Germinal center (tissue), 1 donor: ENCODE measurements around the gene ADGRL1.
A peak's percentile ranks its signal among the peaks of the same experiment; 100 is the strongest.

ENCODE experiments used
- DNase-seq: peaks from one replicate; pipeline ENCODE4 v3.0.0; 2012; ENCODE audit warnings: mixed read lengths, low spot score

ADGRL1 gene

DNA sequence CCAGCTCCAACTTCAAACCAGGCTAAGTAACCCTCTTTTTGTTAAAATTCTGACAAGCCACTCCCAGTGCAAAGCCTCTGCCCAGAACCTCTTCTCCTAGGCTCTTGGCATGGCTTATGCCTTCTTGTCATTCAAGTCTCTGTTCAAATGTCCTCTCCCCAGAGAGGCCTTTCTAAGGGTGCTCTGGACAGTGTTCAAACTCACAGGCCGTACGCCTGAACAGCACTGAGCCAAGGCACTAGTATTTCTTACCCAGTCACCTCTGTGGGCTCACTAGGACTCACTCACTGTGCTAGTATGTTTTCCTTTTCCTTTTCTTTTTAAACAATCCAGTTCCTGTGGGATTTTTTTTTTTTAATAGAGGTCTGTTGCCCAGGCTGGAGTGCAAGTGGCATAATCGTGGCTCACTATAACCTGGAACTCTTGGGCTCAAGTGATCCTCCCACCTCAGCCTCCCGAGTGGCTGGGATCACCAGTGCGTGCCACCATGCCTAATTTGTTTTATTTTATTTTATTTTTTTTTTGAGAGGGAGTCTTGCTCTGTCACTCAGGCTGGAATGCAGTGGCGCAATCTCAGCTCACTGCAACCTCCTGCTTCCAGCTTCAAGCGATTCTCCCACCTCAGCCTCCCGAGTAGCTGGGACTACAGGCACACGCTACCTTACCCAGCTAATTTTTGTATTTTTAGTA is 67.2 kb downstream of the ADGRL1 start:
- no peak for DNase-seq

DNA sequence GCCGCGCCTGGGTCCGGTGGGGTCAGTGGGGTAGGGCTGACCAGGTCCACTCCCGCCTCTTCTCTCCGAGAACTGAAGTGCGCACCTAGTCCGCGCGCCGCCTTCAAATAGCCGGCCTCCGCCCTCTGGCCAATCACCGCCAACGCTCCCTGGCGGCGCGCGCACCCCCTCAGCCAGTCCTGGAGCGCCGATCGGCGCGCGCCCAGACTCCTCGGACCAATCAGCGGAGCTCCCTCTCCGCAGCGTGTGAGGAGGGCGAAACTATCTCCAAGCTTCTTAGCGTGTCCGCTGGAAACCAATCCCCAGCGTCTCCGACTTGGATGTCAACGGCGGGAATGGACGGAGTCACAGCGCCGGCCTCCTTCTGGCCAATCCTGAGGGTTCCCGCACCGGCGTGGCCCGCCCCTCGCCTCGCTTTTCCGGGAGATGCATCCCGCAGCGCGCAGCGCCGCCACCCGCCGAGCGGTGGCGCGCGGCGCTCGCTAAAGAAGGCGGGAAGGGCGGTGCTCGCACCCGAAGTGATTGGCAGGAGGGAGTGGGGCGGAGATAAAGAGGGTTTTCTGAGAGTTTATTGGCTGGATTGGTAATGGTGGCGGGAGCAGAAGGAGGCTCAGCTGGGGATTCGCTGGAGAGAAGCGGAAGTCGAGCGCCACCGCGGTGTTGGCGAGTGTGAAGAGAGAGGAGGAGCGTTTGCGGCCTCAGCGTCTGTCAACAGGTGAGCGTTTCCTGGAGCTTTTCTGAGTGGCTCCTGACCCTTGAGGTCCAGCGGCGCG is 69.3 kb downstream of the ADGRL1 start, which contains the start of gene ASF1B:
Gene ASF1B, minus strand, starts transcription at position 81 of the 773 bp plus-strand sequence. CDS start 133 bp downstream, outside the sequence.
- peak; percentile 99 for DNase-seq

DNA sequence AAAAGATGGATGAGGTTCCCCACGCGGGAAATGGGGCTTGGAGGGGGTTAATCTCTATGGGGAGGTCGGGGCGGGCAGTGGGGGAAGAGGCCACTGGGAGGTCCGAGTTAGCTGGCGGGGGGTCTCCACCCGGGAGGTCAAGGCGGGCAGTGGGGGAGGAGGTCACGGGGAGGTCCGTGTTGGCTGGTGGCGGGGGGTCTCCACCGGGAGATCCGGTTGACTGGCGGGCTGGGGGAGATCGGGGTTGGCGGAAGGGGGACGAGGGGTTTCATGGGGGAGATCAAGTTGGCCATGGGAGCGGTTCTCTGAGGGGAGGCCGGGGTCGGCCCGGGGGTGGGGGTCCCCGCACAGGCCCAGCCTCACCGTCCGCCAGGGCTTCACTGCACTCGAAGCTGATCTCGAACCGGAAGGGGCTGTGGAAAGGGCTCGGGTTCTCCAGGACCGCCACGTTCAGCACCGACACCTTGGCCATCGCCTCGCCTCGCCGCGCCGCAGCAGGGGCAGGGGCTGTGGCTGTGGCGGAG is 69.9 kb downstream of the ADGRL1 start:
- no peak for DNase-seq

- DNase-seq: no peak
These were observed 70.6 kb downstream of the ADGRL1 start for GRCh38 chr19:14135355-14135754.

GRCh38 chr19:14127929-14128509 is 78.0 kb downstream of the ADGRL1 start:
- DNase-seq: no peak

DNA sequence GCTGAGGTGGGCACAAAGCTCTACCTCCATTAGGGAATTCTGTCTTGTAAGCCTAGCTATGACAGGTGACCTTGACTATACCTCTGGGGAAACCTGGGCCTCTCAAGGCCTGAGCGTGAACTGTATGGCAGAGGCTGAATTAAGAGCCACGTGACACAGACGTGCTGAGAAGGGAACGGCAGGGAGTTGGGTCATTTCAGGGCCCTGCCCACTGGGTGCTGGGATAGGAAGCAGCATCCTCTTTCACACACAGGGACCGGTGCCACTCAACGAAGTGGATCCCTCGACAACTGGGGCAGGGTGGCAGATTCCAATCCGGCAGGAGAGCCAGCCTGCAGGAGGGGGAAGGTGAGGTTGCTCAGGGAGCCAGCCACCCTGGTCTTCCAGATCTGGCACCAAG is 78.8 kb downstream of the ADGRL1 start:
- DNase-seq: no peak

- DNase-seq: no peak
These were observed 83.0 kb downstream of the ADGRL1 start for GRCh38 chr19:14122924-14123323.

DNA sequence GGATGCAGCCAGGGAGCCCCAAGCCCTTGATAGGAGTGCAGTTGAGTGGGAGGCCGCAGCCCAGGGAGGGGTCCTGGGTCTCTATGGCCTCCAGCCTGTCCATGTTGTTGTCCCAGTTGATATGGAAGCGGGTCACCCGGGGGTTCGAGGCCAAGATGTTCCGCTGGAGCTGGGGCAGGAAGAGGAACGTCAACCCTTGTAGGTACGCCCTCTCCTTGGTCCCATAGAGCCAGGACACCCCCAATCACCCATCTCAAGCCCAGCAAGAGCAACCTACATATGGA is 85.5 kb downstream of the ADGRL1 start:
- DNase-seq: no peak

DNA sequence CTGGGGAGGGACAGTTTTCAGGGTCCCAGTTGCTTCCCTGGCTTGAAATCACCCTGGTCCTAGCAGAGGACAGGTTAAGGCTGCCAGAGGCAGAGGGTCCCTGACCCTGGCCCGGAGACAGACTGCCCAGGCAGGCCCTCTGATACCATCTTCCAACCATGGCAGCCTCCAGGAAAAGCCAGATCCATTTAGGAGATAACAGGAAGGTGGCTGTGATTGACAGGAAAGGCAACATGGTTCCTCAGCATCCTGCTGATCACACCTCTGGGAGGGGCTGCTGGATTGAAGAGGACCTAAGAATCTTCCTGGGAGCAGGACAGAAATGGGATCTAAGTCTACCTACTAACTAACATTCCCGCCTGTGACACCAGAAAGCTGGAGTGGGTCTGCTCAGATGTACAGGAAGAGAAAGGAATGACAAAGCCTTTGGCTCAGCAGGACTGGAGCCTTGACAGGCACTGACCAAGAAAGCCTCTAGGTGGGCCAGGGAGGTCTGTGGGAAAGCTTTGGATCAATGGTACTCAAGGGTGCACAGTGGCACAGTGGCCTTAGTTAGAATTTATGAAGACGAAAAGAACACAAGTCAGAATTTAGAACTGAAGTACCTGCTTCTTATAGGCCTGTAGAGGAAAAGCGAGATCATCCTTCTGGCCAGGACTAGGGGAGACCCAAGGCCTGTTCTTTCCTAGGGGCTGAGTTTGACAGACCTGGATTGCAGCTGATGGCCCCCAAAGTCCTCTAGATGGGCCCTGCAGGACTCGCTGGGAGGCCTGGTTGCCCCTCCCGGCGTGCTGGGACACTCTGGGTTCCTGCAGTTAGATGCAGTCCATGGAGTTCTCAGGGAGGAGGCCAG is 86.1 kb downstream of the ADGRL1 start:
- DNase-seq: no peak

DNA sequence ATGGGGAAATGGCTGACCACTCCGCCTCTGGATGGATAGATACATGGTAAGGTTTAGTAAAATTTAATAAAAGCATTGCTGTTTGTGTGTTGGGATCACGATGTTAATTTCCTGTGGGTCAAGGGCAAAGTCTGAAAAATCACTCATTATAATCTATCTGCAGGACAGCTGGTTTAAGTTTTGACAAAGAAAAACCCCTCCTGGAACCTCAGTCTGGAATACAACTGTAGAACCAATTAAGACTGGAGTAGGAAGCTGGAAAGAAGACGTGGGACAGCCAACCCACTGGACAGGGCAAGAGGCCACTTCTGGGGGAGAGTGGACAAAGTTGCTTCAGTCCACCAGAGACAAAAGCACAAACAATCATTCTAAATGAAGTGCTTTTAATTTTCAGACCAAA is 86.8 kb downstream of the ADGRL1 start:
- no peak for DNase-seq

DNA sequence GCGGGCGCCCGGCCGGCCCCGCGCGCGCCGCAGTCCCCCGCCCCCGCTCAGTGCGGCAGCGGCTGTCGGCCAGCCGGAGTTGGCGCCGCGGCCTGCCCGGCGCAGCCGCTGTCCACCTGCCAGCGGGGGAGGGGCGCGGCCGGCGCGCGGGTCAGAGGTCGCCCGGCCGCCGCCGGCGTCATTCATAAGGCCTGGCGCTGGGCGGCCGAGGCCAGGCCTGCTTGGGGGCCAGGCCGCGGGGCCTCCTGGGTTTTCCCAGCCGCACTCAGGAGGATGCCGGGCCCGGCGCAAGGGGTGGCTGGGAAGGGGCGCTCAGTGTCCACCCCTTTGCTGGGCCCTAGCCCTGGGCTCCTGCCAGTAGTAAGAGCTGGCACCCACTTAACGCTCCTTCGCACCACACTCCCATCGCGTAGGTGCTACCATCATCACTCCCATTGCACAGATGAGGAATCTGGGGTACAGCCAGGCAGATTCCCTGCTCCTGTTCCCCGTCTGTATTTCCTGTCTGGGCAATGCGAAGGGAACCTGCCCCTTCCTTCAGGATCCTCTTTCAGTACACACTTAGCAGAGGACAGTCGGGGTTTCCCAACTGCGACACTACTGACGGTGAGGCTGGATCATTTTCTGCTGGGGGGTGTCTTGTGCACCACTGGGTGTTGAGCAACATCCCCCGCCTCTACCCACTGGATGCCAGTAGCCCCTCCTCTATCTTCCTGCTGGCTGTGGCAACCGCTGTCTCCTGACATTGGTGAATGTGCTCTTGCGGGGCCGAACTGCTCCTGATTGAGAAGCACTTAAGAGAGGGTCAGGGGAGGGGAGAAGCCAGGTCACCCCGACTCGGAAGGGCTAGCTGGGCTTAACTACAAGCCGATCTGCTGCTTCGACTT is 87.6 kb downstream of the ADGRL1 start:
- DNase-seq: peak; percentile 31

- peak; percentile 99 for DNase-seq
These were observed 88.3 kb downstream of the ADGRL1 start, which contains the start of gene PRKACA for GRCh38 chr19:14117668-14118164. PRKACA (minus strand) TSS chr19:14117762; CDS start chr19:14117547, 215 bp downstream.

GRCh38 chr19:14116918-14117578 is 88.9 kb downstream of the ADGRL1 start:
- DNase-seq: peak; percentile 24

GRCh38 chr19:14116525-14116917 is 89.4 kb downstream of the ADGRL1 start:
- no peak for DNase-seq

DNA sequence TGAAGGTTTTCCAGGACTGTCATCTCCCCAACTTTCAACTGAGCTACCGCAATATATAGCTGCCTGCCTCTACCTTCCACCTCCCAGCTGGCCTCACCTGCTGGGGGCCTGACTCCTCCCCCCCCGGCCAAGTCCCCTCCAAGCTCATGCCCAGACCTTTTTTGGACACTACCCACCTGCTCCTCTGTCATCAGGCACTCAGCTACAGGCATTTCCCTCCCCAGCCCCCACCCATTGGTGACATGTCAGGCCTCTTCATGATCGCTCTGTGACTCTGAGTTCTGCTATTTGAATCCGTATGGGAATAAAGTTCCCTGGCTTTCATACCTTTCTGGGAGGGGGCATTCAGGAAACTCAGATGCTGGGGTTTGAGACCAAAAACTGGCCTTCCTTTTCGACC is 90.2 kb downstream of the ADGRL1 start:
- no peak for DNase-seq

DNA sequence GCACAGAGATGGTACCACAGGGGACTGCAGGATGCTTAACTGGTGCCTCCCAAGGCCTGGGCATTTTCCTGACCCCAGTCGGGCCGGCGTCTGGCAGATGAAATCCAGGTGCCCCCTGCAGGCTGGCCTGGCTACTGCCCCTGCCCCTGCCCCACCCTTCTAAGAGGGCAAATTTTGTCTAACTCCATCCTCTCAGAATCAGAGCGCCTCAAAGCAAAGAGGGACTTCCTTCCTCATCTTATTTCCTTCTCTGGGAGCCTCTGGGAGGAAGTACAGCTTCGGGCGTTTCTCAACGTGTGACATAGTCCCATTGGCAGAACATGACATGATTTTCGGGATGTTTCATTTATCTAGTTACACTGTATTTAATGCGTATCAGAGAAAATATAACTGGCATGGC is 91.1 kb downstream of the ADGRL1 start:
- DNase-seq: peak; percentile 54

GRCh38 chr19:14114439-14114838 is 91.5 kb downstream of the ADGRL1 start:
- no peak for DNase-seq

DNA sequence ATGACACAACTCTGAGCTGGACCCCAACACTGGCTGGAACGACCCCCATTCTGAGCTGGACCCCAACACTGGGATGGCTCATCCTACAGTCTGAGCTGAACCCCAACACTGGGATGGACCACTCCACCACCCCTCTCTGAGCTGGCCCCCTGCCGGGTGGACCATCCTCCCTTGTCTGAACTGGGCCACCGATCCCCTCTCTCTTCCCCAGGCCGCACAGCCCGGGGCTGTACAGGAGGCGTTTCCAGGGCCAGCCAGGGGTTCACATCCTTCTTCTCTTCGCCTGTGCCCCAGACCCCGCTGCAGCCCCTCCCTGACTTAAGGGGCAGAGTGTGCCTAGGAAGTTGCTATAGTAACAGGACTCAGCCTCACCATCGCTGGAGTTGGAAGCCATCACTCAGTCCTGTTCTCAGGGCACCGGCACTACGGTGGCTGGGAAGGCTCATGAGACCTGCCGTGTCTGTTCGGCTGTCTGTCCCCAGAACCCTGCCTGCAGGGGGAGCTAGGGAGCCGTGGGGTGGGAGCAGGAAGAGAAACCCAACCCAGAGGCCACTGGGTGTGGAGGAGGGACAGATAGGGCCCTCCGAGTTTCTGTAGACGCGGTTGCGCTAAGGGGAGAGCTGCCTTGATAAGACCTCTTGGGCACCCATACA is 92.1 kb downstream of the ADGRL1 start:
- DNase-seq: no peak

DNA sequence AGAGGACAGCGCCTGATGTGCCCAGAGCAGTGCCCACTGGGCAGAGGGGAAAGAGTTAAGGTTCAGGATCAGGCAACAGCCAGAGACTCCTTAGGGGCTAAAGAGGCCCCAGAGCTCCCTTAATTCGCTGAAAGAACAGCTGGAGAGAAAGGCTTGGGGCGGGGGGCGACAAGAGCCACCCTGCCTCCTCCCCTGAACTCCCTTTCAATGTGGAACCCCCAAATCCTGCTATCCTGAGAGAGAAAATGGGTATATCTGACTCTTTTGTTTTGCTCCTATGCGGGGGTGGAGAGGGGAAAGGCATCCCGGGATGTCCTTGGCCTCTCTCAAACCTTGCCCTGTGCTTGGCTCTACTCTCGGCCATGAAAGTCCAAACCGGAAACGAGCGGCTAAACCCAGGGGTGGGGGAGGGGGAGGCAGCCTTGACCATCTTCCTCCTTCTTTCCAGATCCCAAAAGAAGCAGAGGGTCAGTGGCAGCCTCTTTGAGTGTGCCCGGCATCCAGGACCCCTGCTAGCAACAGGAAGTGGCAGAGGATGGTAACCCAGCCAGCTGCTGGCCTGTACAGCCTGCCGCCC is 93.1 kb downstream of the ADGRL1 start:
- no peak for DNase-seq
